SJCRH30 (cell line): Measurements from ENCODE around the gene DNAAF6. TPM values are rescaled to one million over a fixed set of nuclear protein-coding genes. Genes with fewer than 3 reads are reported as not detected.

Source experiments
- DNase-seq, 2 experiments: peaks; one replicate each; pipeline ENCODE4 v3.0.0-alpha.2; 2015 to 2020
- H3K27ac ChIP-seq: fragments of 250-450 bp; sonication (Bioruptor Pico); 2 replicates; pipeline ENCODE4 v1.5.1; 2020; ENCODE audit warnings: mild to moderate bottlenecking, moderate library complexity
- H3K27me3 ChIP-seq: fragments of 250-450 bp; sonication (Bioruptor Pico); 2 replicates; pipeline ENCODE4 v1.5.1; 2020; ENCODE audit warnings: mild to moderate bottlenecking, moderate library complexity
- H3K36me3 ChIP-seq: fragments of 250-450 bp; sonication (Bioruptor Pico); 2 replicates; pipeline ENCODE4 v1.5.1; 2020; ENCODE audit warnings: mild to moderate bottlenecking, moderate library complexity
- H3K4me1 ChIP-seq: fragments of 250-450 bp; sonication (Bioruptor Pico); 2 replicates; pipeline ENCODE4 v1.5.1; 2020; ENCODE audit warnings: mild to moderate bottlenecking, moderate library complexity
- H3K4me3 ChIP-seq: fragments of 250-450 bp; sonication (Bioruptor Pico); 2 replicates; pipeline ENCODE4 v1.5.1; 2020; ENCODE audit warnings: mild to moderate bottlenecking, moderate library complexity
- H3K9me3 ChIP-seq: fragments of 250-450 bp; sonication (Bioruptor Pico); replicated peaks from 2 replicates; pipeline ENCODE4 v1.5.1; 2020; ENCODE audit warnings: mild to moderate bottlenecking, moderate library complexity
- total RNA-seq: library from RNA; depleted of rRNA; stranded (reverse); fragments of >200 nt; shearing (Covaris generic); gene quantifications from 2 replicates; pipeline ENCODE4 v1.2.3, GENCODE V29; 2014; rRNA removed

The DNAAF6 gene
- total RNA-seq, 1 experiment from 2014 or later, result not detected

DNA sequence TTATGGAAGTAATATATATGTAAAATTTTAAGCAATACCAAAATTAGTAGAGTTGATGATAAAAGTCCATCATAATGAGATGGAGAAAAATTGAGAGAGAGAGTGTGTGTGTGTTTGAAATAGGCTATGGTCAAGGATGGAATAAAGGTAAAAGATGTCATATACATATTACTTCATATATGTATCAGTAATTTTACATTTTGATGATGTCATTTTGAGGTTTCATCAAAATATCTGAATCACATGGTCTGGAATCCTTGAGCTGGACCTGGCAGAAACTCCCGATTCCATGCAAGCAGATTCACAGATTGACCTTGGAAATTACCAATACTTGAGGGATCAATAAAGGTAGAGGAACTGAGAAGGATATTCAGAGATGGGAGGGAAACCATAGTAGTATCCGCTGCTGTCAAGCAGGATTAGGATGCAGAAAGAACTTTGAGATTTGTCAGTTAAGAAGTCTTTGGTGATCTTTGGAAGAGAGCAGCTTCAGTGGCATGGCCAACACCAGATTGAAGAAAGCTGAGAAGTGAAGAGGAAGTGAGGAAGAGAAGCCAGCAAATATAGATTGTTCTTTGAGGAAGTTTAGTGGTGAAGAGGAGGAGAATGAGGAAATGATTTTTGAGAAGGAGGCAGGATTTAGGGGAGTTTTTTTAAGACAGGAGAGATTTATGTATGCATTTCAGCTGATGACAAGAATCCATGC, 21.5 kb downstream of the DNAAF6 start:
- Histone ChIP-seq H3K27ac (no peak overlapping the region), H3K4me1 (no peaks in the 10 kb centered on the region), H3K36me3 (no peaks in the 10 kb centered on the region), H3K4me3 (no peak overlapping the region), H3K9me3 (no peaks in the 10 kb centered on the region), H3K27me3 (no peaks in the 10 kb centered on the region)
- DNase-seq, result no peak

- H3K27ac ChIP-seq, result no peak overlapping the region
- no peaks in the 10 kb centered on the region for H3K9me3 ChIP-seq
- H3K27me3 ChIP-seq, result no peaks in the 10 kb centered on the region
- DNase-seq, result no peak
- H3K4me1 ChIP-seq, result no peaks in the 10 kb centered on the region
- no peak overlapping the region for H3K4me3 ChIP-seq
- no peaks in the 10 kb centered on the region for H3K36me3 ChIP-seq
These were observed 22.0 kb downstream of the DNAAF6 start for GRCh38 chrX:107228486-107228819.

GRCh38 chrX:107272431-107272921, 66.1 kb downstream of the DNAAF6 start:
- DNase-seq, result no peak
- H3K27ac ChIP-seq, result no peak overlapping the region
- no peaks in the 10 kb centered on the region for H3K4me1 ChIP-seq
- H3K4me3 ChIP-seq, result no peak overlapping the region
- H3K36me3 ChIP-seq, result no peaks in the 10 kb centered on the region
- no peaks in the 10 kb centered on the region for H3K27me3 ChIP-seq
- no peaks in the 10 kb centered on the region for H3K9me3 ChIP-seq

DNA sequence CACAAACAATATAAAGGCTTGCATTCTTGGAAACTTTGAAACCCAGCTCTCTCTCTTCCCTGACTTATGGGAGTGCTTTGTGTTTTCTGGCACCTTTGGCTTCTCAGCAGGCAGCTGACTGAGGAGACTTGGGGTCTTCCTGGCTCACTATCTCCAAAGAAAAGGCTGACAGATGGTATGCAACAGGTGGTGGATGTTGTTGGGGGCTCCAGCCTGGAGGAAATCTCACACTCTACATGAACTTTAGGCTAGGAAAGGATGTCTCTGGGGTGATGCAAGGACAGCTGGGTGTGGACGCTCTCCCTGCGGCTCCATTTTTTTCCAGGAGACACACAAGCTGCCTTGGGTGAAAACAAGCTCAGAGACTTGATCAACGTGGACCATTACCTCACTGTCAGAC, 67.4 kb downstream of the DNAAF6 start:
- no peaks in the 10 kb centered on the region for H3K9me3 ChIP-seq
- peak; percentile 30 to 62 for DNase-seq
- H3K4me1 ChIP-seq, result no peaks in the 10 kb centered on the region
- no peaks in the 10 kb centered on the region for H3K27me3 ChIP-seq
- H3K4me3 ChIP-seq, result no peak overlapping the region
- H3K36me3 ChIP-seq, result no peaks in the 10 kb centered on the region
- no peak overlapping the region for H3K27ac ChIP-seq

DNA sequence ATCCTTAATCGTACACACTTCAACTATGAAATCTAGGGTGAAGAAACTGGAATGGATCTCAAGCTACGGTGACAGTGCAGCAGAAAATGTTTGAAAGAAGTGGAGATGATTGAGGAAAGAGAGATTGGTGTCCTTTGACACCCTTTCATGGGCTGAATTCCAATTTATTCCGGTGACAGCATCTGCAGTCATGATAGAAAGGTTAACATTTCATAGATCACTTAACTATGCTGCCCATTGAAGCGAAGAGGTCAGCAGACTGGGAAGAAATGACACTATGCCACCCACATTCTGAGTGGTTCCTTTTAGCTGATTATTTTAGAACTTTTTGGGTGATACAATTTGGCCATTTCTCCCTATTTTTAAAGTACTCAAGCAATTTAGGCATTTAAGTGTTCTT, 82.3 kb downstream of the DNAAF6 start:
- H3K9me3 ChIP-seq, result no peaks in the 10 kb centered on the region
- no peak for DNase-seq
- H3K4me1 ChIP-seq, result no peaks in the 10 kb centered on the region
- H3K27me3 ChIP-seq, result no peaks in the 10 kb centered on the region
- no peak overlapping the region for H3K27ac ChIP-seq
- H3K36me3 ChIP-seq, result no peaks in the 10 kb centered on the region
- H3K4me3 ChIP-seq, result no peak overlapping the region

- H3K4me1 ChIP-seq, result no peaks in the 10 kb centered on the region
- H3K9me3 ChIP-seq, result no peaks in the 10 kb centered on the region
- no peak overlapping the region for H3K27ac ChIP-seq
- no peak overlapping the region for H3K4me3 ChIP-seq
- no peaks in the 10 kb centered on the region for H3K36me3 ChIP-seq
- no peaks in the 10 kb centered on the region for H3K27me3 ChIP-seq
- DNase-seq, result no peak
These were observed 83.6 kb downstream of the DNAAF6 start for GRCh38 chrX:107290019-107290418.

DNA sequence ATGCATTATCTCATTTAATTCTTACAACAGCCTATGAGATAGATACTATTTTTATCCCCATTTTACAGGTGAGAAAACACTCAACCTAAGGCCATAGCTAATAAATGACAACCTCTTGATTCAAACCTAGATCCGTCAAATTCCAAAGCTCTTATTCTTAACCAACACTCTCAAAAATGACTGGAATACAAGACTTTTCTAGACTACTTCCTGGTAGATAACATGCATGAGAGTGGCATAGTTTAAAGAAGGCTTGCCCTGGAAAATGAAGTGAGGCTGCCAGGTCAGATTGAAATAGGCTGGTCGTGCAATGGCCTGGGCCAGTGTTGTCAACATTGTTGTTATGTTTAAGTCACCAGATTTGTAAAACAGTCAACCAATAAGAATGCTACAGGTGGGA, 86.6 kb downstream of the DNAAF6 start:
- Histone ChIP-seq H3K4me1 (no peaks in the 10 kb centered on the region), H3K4me3 (no peak overlapping the region), H3K9me3 (no peaks in the 10 kb centered on the region), H3K36me3 (no peaks in the 10 kb centered on the region), H3K27me3 (no peaks in the 10 kb centered on the region), H3K27ac (no peak overlapping the region)
- no peak for DNase-seq

Other genes starting within 250 kb of the DNAAF6 start
- 19.2 and 22.9 TPM in 2 replicates for gene MORC4, start 206.4 kb upstream of the DNAAF6 start, total RNA-seq
- gene RBM41, start 87.8 kb upstream of the DNAAF6 start, total RNA-seq, result 7.9 and 10.8 TPM in 2 replicates
- not detected in 2 replicates for gene NUP62CL, start 178 bp upstream of the DNAAF6 start, total RNA-seq
- gene FRMPD3, start 243.0 kb downstream of the DNAAF6 start, total RNA-seq, result 0.04 TPM in 1 of 2 replicates, not detected in the other